ENCODE data around the gene JOSD2.

GRCh38 chr19:50495020-50495531, 15.9 kb downstream of the JOSD2 start:
- no peak for TF ChIP-seq POLR2A (IDR thresholded peaks at IDR 0.05)
- TF ChIP-seq, protein P1, sequence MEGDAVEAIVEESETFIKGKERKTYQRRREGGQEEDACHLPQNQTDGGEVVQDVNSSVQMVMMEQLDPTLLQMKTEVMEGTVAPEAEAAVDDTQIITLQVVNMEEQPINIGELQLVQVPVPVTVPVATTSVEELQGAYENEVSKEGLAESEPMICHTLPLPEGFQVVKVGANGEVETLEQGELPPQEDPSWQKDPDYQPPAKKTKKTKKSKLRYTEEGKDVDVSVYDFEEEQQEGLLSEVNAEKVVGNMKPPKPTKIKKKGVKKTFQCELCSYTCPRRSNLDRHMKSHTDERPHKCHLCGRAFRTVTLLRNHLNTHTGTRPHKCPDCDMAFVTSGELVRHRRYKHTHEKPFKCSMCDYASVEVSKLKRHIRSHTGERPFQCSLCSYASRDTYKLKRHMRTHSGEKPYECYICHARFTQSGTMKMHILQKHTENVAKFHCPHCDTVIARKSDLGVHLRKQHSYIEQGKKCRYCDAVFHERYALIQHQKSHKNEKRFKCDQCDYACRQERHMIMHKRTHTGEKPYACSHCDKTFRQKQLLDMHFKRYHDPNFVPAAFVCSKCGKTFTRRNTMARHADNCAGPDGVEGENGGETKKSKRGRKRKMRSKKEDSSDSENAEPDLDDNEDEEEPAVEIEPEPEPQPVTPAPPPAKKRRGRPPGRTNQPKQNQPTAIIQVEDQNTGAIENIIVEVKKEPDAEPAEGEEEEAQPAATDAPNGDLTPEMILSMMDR (IDR thresholded peaks at IDR 0.05): no peak

Data from lower leg skin (tissue), 3 donors.